Ovary (tissue), 3 donors: ENCODE measurements around the gene MKNK2.

Source experiments
- CTCF ChIP-seq, 3 donors: fragments of 450-650 bp in 2 of 3; fragments of 200-600 bp in 1 of 3; IDR thresholded peaks; one replicate each; pipeline versions ENCODE4 v1.5.1 to v1.8.0; 2016 to 2022; ENCODE audit warnings: antibody characterized with exemption in 3 of 3, mild to moderate bottlenecking in 1 of 3
- EP300 ChIP-seq: sonication (generic); formaldehyde crosslinking; IDR thresholded peaks from one replicate; pipeline ENCODE4 v1.6.1; 2017; ENCODE audit warnings: antibody characterized with exemption
- POLR2A ChIP-seq: fragments of 450-650 bp; IDR thresholded peaks from one replicate; pipeline ENCODE4 v1.6.1; 2017; ENCODE audit warnings: antibody characterized with exemption, mild to moderate bottlenecking, moderate library complexity
- donor health status: DM: no; HTN: no; CAD: no.

- TF ChIP-seq CTCF (IDR thresholded peaks at IDR 0.05) (no peak), POLR2A (no peak), EP300 (no peak)
These were observed 46.3 kb upstream of the MKNK2 start for GRCh38 chr19:2097203-2097885.
